ENCODE measurements around the gene VAT1L.

The VAT1L gene

DNA sequence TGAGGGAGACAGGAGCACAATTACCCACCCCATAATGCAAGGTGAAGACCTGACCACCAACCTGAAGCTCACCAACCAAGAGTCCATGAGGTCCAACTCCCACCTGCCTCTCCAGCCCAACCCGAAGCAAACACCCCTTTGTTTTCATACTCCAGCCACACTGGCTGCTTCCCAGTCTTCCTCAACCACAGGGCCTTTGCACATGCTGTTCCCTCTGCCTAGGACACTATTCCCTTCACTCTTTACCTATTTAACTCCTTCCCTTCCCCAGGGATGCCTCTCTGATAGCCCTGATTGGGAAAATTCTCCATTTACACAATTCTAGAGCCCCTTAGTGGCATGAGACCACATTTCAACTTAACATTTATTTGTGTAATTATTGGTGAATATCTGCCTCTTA, 86.0 kb downstream of the VAT1L start:
- no peak for DNase-seq

DNA sequence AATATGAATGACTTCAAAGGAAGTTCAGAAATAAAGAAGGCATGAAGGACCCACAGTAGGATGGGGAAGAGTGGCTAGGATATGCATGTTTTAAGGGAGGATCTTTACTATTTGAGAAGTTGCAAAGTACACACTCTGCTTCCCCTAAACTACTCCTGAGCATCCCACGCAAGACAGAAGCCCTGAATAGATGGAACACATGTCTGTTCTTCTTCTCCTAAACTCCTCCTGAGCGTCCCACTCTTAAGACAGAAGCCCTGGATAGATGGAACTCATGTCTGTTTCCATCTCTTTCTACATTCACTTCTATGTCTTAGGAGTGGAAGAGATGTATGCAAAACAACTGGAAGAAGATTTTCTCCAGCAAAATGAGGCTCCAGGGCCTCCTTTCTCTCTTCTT, 88.4 kb downstream of the VAT1L start:
- DNase-seq = no peak

DNA sequence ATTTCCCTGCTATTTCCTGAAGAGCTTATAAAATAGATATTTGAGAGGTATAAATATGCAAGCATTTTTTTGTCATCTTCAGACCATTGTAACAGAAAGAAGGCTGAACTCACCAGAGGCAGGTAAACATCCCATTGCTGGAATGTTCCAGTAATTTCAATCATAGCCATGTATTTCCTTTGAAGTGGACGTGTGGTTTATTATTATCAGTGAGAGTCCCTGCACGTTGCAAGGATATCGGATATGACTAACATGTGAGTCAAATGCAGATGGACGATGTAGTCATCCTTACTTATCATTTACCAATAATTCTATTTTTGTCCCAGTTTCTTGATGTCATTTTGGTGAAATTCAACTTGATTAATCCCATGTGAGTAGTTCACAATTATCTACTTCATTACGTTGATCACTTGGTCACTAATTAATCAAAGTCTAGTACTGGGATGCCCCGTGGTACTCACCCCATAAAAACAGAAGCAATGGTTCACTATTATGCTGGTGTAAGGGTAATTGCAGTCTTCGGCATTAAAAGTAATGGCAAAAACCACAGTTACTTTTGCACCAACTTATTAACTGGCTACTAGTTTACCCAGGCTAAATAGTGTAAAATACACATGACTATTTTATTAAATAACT, 89.5 kb downstream of the VAT1L start:
- no peak for DNase-seq

DNA sequence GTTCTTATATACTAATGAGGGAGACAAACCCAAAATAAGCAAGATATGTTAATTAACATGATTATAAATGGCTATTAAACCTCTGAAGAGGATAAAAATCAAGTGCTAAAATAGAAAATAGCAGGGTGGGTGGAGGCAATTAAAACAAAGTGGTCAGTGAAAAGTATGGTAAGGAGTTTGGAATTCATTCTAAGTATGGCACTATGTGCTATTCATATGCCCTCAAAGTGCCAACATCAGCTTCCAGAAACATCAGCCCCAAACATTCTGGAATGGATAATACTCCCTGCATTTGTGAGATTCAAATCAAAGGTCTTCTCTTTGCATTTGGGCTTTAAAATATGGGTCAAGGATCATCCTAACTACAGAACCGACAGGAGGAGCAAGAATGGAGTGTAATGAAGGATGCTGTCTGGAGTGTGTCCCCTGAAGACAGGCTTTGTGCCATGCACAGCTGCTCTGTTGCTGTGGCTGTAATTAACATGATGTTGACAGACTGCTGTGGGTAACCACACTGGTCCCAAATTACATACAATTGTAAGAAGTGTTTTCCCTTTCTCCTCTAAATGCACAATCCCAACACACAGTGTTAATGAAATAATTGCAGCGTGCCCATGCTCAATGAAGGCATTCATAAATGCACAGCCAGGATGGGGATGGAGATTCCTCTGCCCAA, 93.1 kb downstream of the VAT1L start:
- peak; percentile 25 for DNase-seq

DNA sequence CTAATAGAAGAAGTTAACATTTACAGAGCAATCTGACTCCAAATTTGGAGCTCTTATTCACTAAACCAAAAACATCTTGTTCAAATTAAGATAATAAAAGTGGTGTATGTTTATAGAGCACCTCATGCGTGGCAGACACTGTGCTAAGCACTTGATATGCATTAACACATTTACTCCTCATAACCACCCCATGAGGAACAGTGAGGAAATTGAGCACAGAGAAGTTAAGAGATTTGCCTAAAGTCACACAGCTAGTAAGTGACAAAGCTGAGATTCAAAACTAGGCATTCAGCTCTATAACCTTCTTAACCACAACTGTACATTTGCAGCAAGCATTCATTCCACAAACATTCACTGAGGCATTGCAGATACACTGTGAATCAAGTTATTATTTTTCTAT, 94.0 kb downstream of the VAT1L start:
- DNase-seq = no peak

DNA sequence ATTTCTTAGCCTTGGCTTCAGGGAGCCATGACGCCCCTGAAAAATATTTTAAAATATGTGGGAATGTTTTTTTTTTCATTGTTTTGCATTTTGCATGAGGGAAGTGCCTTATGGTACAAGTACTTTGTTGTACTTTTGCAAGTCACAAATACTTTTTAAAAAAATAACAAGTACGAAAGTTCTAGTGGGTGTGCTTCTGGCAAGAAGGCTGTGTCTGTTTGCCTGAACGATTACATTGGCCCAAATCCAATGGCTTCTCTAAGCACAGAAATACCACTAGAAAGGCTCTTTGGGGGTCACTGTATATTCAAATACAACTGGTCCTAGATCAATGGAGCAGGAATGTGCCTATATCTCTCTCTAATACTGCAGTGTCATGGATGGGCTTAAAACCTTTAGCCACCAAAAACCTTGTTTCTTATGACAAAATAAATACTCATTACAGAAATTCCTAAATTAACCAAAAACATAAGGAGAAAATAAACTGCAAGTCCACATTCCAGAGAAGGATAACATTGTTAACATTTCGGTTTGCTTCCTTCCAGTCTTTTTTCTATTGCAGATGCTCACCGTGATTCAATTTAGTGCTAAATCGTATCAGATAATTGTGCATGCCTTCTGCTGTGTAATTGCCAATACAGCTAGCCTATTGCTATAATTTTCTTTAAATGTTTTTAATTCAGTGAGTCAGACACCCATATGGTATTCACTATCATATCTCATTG, 97.4 kb downstream of the VAT1L start:
- DNase-seq = no peak

DNA sequence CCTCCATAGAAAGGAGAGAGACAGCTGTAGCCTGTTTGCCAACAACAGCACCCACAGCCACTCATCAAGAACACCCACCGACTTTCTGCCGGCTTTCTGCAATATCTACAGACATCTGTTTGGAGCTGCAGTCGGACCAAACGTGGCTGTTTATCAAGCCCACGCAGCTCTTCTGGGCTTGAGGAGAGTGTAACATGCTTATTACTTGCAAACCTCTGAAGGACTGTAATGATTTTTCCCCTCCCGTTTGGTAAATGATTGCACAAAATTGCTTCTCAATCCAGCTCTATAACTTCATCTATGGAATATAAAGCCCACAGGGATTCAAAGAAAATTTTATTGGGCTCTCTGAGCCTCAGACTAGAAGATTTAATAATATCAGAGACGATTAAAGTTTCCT, 100.5 kb downstream of the VAT1L start:
- no peak for DNase-seq

DNA sequence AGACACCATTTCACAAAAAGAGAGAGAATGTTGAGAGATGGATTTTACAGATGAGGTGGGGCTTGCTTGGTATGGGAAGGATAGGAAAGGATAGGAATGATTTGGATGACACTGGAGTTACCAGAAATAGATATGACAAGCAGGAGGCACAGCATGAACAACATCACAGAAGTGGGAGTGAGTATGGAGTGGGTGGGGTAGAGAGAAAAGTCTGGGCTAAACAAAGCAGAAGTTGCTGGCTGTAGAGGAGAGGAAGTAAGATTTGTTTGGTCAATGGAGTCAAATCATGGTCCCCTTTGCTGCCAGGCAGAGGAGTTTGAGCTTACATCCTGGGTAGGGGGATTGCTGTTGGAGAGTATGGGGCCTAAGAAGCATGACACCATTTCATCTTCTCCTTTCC, 101.7 kb downstream of the VAT1L start:
- DNase-seq = no peak

DNA sequence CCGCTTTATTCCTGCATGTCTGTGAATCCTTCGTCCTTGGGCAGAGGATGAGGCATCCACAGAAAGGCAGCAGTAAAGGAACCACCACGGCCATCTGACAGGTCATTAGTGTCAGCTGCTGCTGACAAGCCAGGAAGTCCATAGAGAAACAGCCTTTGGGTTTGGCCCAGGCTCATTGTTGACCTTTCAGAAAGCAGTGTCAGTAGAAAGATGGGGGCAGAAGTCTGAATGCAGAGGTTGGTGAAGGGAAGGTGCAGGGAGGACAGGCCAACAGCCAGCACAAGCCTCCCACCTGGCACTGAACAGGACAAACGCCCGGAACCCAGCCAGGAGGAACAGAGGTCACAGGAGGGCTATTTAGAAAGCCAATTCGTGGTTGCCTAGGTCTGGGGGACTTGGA, 105.8 kb downstream of the VAT1L start:
- no peak for DNase-seq

DNA sequence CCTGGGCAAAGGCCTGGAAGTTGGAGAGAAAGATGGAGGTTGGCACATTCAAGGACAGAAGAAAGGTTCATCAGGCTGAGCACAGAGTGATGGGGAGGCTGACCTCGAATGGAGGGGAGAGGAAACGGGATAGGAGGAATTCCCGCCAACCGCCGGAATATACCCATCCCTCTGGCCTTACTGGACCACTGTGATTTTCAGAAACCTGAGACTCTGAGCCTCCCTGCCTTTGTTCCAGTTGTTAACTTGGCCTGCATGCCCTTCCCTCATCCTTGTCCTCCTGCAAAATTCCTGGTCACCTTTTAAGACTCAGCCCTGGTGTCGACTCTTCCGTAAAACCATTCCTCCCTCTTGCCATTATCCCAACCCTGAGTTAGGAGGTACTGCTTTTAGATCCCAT, 107.6 kb downstream of the VAT1L start:
- no peak for DNase-seq

DNA sequence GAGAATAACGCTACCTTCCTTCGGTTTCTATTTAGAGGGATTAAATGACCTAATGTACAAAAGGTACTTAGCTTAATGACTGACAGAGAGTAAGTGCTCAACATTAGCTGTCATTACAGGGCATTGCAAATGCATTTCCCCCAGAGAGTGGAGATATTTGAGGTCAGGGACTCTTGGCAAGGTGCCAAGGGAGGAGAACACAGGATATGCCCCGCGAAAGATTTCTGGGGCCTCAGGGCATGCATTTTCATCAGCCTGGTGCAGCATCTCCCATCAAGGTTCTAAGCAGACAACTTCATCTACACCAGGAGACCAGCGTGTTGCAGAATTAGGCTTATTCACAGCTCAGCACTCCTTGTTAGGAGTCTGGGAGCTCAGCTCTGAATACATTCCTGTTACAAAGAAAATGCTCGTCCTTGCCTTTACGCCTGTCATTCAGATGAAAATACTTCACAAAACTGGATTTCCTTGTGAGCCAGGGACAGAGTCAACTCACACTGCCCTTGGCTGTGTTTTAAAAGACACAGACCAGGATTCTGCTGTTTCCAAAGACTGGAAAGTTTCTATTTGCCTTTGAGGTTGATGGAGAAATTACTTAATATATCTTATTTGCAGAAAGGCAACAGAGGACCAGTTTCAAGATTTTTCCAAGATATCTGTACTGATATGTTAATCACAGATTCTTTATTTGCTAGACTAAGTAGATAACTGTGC, 108.2 kb downstream of the VAT1L start:
- DNase-seq = peak; percentile 51

DNA sequence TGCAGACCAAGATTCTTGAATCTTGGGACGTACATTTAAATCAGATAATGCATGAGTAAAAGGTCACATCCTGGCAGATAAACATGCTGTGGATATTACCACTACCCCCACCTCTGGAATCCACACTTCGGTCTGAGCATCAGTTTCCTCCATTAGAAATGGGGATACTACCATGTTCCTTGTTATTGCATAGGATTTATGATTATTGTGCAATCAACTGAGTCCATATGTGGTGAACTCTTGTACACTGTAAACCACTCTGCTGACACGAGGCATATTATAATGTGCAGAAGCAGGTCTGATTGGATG, 108.7 kb downstream of the VAT1L start:
- no peak for DNase-seq

DNA sequence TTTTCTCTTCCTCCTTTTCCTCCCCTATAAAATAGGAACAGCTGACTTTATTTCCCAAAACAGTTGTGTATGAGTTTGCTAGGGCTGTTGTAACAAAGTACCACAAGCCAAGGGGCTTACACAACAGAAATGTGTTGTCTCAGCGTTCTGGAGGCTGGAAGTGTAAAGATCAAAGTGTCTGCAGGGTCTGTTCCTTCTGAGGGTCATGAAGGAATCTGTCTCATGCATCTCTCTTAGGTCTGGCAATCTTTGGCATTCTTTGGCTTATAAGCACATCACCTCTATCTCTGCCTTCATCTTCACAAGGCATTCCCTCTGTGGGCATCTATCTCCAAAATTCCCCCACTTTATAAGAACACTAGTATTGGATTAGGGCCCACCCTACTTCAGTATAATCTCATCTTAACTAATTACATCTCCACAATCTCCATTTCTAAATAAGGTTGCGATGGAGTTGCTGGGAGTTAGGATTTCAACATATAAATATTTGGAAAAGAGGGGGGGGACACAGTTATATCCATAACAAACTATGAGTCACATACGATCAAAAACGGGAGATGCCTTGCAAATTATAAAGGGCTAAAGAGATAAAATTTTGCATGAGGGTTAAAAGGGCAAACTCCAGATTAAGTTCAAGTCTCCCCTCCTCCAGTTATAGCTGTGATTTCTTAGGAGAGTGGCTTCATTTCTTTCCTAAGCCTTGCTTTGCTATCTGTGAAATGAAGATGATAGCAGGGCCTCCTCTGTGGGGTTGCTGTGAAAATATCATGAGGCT, 109.7 kb downstream of the VAT1L start:
- no peak for DNase-seq

DNA sequence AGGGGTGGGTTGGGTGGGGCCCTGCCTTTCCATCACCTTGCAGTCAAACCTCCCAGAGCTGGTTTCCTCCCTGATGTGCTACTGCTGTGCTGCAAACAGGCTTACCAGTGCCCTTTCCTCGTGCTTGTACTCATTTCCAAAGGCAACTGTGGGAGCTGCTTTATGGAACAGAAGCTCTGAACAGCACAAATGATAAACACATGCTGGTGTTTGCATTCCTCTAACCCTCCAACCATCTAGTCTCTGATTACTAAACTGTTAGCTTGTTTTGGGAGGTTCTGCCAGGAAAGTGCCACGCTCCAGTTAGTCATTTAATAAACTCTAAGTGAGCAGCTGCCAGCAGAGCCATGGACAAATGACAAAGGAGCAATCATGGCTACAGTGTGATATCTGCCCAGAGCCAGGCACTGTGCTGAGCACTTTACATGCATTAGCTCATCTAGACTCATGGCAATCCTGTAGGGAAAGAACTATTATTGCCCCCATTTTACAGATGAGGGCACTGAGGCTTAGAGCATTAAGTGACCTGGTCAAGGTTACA, 110.4 kb downstream of the VAT1L start:
- no peak for DNase-seq

DNA sequence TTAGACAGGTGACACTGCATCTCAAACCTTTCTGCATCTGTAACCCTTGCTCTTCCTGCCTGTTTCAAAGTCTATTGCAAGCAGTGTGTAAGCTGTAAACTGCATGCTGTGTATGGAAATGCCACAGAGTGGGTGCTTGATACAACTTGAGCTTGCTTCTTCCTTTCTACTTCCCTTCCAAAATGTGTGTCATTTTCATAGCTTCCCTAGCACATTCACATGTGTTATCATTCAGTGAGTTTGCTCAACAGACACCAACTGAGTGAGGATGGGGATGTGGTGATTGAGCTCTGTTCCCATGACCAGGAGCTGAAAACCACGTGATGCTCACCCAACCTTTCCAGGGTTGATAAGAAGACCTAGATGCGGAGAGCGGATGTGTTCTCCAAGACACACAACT, 111.1 kb downstream of the VAT1L start:
- no peak for DNase-seq

DNA sequence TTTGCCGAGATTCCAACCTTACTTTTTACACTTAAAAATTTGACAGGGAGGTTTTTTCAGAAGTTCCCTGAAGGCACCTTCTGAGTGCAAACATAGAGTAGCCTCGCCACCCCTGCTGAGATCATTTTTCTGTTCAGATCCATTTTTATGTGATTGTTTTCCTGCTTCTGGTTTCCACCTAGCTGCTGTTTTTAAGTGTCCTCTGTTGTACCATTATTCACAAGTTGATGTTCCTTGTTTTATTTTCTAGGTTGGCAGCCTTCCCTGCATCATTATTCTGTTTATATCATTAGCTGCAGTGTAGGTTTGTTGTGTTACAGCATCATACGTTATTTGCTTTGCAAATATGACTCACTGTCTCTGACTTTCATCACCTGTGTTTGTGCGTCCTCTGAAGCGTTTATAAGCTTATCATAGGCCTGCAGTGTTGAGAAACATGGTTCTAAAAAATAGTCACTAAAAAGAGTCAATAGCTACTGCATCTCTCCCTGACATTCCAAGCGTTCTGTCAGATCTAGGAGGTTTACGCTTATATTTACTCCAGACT, 117.1 kb downstream of the VAT1L start:
- peak; percentile 44 for DNase-seq

DNA sequence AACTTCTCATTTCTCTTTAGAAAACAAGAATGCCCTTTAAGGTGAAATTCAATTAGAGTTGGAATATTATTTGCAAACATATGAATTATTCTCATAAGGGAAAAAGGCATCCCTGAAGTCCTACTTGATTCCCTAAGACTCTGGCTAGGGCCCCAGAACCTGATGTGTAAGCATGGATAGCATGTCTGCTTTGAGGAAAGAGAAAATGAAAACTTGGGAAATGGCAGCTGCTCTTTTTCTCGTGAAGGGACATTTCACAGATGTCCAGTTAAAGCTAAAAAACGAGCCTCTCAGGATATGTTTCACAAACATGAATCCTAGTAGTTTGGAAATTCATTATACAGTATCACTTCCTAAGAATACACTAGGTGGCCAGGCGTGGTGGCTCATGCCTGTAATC, 121.7 kb downstream of the VAT1L start:
- DNase-seq = no peak

DNA sequence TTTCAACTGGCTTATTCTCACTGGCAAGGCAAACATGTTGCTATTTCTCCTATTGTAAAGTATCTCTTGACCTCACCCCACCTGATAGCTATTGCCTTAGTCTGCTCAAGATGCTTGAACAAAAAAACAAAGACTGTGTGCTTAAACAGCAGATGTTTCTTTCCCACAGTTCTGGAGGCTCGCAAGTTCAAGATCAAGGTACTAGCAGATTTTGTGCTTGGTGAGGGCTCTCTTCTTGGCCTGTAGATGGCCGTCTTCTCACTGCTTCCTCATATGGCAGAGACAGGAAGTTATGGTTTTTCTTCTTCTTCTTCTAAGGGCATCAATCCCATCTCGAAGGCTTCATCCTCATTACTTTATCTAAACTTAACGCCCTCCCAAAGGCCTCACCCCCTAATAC, 124.3 kb downstream of the VAT1L start:
- DNase-seq = no peak

DNA sequence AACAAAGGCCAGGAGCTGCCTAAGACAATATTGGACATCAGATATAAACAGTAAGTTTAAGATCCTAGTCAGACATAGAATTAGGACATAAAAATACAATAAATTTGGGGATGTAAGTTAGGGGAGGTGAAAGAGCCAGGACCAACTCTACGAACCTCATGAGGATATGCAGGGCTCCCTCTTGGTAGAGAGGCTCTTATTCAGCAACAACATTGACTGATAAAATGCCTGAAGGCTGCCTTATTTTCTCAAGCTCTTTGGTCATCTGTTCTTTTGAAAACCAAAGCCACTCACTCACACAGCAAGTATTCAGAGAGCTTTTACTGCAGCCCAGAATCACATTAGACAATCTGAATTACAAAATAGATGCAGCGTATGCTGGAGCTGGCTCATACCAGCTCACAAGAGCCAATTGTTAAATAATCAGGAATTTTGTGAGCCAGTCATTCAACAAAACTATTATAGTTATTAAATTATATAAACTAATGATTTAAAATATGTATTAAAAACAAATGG, 125.4 kb downstream of the VAT1L start:
- no peak for DNase-seq

DNA sequence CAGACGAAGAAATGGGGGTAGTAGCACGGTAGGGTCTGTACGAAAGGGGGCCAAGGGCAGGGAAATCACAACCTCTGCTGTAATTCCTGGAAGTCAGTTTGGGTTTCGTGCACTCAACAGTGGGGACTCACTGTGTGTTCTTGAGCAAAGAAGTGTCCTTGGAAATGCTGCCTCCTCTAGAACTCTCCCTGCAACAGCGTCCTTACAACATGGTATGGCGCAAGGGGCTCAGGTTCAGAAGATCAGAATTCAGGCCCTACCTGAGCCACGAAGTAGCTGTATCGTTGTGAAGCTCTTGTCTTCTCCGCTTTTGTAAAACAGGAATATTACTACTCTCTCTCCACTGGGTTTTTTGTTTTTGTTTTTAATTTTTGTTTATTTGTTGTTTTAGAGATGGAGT, 127.7 kb downstream of the VAT1L start:
- no peak for DNase-seq

DNA sequence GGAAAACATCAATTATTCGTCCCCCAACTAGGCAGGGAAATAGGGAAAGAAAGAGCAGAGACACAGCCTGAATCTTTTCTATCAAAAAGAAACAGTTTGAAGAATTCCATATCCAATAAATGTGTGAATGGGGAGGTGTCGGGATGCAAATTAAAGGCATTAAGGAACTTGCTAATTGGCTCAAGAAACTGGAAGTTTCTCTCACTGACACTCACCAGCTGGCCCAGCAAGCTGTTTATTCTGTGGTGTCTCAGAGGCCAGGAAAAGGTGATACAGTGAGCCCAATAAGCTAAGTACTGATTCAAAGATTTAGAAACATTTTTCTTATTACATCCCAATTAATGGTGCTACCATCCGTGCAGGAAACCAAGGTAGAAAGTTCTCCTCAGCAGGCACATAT, 129.6 kb downstream of the VAT1L start:
- no peak for DNase-seq
